ENCODE results near the gene APBA3.

Gene APBA3

GRCh38 chr19:3778899-3779723 is 17.6 kb upstream of the APBA3 start:
- 81 to 82% methylated on average over 44 of the region's 44 CpGs for WGBS, 2 experiments
- H3K4me3 ChIP-seq (ENCODE audit: insufficient read depth, low read depth, low read length) = no peak overlapping the region
- no peaks in the 10 kb centered on the region for H3K4me1 ChIP-seq (ENCODE audit: control insufficient read depth, insufficient read depth, low read length)
- H3K9me3 ChIP-seq (ENCODE audit: control insufficient read depth, low read length) = no peaks in the 10 kb centered on the region
- no peak overlapping the region for H3K27ac ChIP-seq (ENCODE audit: insufficient read depth, low read depth, low read length, poor library complexity, severe bottlenecking)
- no peaks in the 10 kb centered on the region for H3K36me3 ChIP-seq (ENCODE audit: control insufficient read depth, insufficient read depth, low read length)
- peaks cover 9% of the 10 kb centered on the region for H3K27me3 ChIP-seq (ENCODE audit: control insufficient read depth, insufficient read depth, low read length, poor library complexity, severe bottlenecking)

GRCh38 chr19:3778104-3778867 is 16.8 kb upstream of the APBA3 start:
- Histone ChIP-seq H3K4me1 (ENCODE audit: control insufficient read depth, insufficient read depth, low read length) (no peaks in the 10 kb centered on the region), H3K4me3 (ENCODE audit: insufficient read depth, low read depth, low read length) (no peak overlapping the region), H3K36me3 (ENCODE audit: control insufficient read depth, insufficient read depth, low read length) (no peaks in the 10 kb centered on the region), H3K27ac (ENCODE audit: insufficient read depth, low read depth, low read length, poor library complexity, severe bottlenecking) (no peak overlapping the region), H3K27me3 (ENCODE audit: control insufficient read depth, insufficient read depth, low read length, poor library complexity, severe bottlenecking) (peaks cover under 1% of the 10 kb centered on the region), H3K9me3 (ENCODE audit: control insufficient read depth, low read length) (no peaks in the 10 kb centered on the region)
- WGBS, 2 experiments = 92 to 93% methylated on average over 37 of the region's 37 CpGs

- H3K27me3 ChIP-seq (ENCODE audit: control insufficient read depth, insufficient read depth, low read length, poor library complexity, severe bottlenecking) = no peaks in the 10 kb centered on the region
- peaks cover 9% of the 10 kb centered on the region for H3K4me1 ChIP-seq (ENCODE audit: control insufficient read depth, insufficient read depth, low read length)
- no peaks in the 10 kb centered on the region for H3K36me3 ChIP-seq (ENCODE audit: control insufficient read depth, insufficient read depth, low read length)
- 91% methylated on average over 1 of the region's 1 CpG for WGBS, 2 experiments
- H3K4me3 ChIP-seq (ENCODE audit: insufficient read depth, low read depth, low read length) = no peak overlapping the region
- no peaks in the 10 kb centered on the region for H3K9me3 ChIP-seq (ENCODE audit: control insufficient read depth, low read length)
- no peak overlapping the region for H3K27ac ChIP-seq (ENCODE audit: insufficient read depth, low read depth, low read length, poor library complexity, severe bottlenecking)
Observed at GRCh38 chr19:3776479-3777040, 15.1 kb upstream of the APBA3 start.

- 96% methylated on average over 5 of the region's 5 CpGs for WGBS, 2 experiments
Observed at GRCh38 chr19:3775831-3776230, 14.3 kb upstream of the APBA3 start.

GRCh38 chr19:3775374-3775711 is 13.9 kb upstream of the APBA3 start:
- Histone ChIP-seq H3K4me3 (ENCODE audit: insufficient read depth, low read depth, low read length) (no peak overlapping the region), H3K36me3 (ENCODE audit: control insufficient read depth, insufficient read depth, low read length) (no peaks in the 10 kb centered on the region), H3K4me1 (ENCODE audit: control insufficient read depth, insufficient read depth, low read length) (peaks cover 15% of the 10 kb centered on the region), H3K27me3 (ENCODE audit: control insufficient read depth, insufficient read depth, low read length, poor library complexity, severe bottlenecking) (no peaks in the 10 kb centered on the region), H3K27ac (ENCODE audit: insufficient read depth, low read depth, low read length, poor library complexity, severe bottlenecking) (no peak overlapping the region), H3K9me3 (ENCODE audit: control insufficient read depth, low read length) (no peaks in the 10 kb centered on the region)
- 81 to 93% methylated on average over 2 of the region's 2 CpGs for WGBS, 2 experiments

More at GRCh38 chr19:3775831-3776230, 14.3 kb upstream of the APBA3 start:
- Histone ChIP-seq H3K27ac (ENCODE audit: insufficient read depth, low read depth, low read length, poor library complexity, severe bottlenecking) (no peak overlapping the region), H3K27me3 (ENCODE audit: control insufficient read depth, insufficient read depth, low read length, poor library complexity, severe bottlenecking) (no peaks in the 10 kb centered on the region), H3K4me3 (ENCODE audit: insufficient read depth, low read depth, low read length) (no peak overlapping the region), H3K4me1 (ENCODE audit: control insufficient read depth, insufficient read depth, low read length) (peaks cover 11% of the 10 kb centered on the region), H3K36me3 (ENCODE audit: control insufficient read depth, insufficient read depth, low read length) (no peaks in the 10 kb centered on the region), H3K9me3 (ENCODE audit: control insufficient read depth, low read length) (no peaks in the 10 kb centered on the region)

- WGBS, 2 experiments = 83 to 85% methylated on average over 25 of the region's 25 CpGs
- H3K27ac ChIP-seq (ENCODE audit: insufficient read depth, low read depth, low read length, poor library complexity, severe bottlenecking) = no peak overlapping the region
Observed at GRCh38 chr19:3774621-3775373, 13.3 kb upstream of the APBA3 start.

GRCh38 chr19:3773814-3774515 is 12.5 kb upstream of the APBA3 start:
- Histone ChIP-seq H3K9me3 (ENCODE audit: control insufficient read depth, low read length) (no peaks in the 10 kb centered on the region), H3K4me3 (ENCODE audit: insufficient read depth, low read depth, low read length) (no peak overlapping the region), H3K36me3 (ENCODE audit: control insufficient read depth, insufficient read depth, low read length) (no peaks in the 10 kb centered on the region), H3K27me3 (ENCODE audit: control insufficient read depth, insufficient read depth, low read length, poor library complexity, severe bottlenecking) (no peaks in the 10 kb centered on the region), H3K4me1 (ENCODE audit: control insufficient read depth, insufficient read depth, low read length) (peaks cover 15% of the 10 kb centered on the region), H3K27ac (ENCODE audit: insufficient read depth, low read depth, low read length, poor library complexity, severe bottlenecking) (no peak overlapping the region)
- 87% methylated on average over 12 of the region's 12 CpGs for WGBS, 2 experiments

More at GRCh38 chr19:3774621-3775373, 13.3 kb upstream of the APBA3 start:
- Histone ChIP-seq H3K9me3 (ENCODE audit: control insufficient read depth, low read length) (no peaks in the 10 kb centered on the region), H3K27me3 (ENCODE audit: control insufficient read depth, insufficient read depth, low read length, poor library complexity, severe bottlenecking) (no peaks in the 10 kb centered on the region), H3K36me3 (ENCODE audit: control insufficient read depth, insufficient read depth, low read length) (no peaks in the 10 kb centered on the region), H3K4me1 (ENCODE audit: control insufficient read depth, insufficient read depth, low read length) (peaks cover 15% of the 10 kb centered on the region), H3K4me3 (ENCODE audit: insufficient read depth, low read depth, low read length) (no peak overlapping the region)

GRCh38 chr19:3771906-3772455 is 10.5 kb upstream of the APBA3 start, which contains the start of gene RAX2:
RAX2 (minus strand) TSS chr19:3772228; CDS start chr19:3771742, 486 bp downstream.
- H3K27ac ChIP-seq (ENCODE audit: insufficient read depth, low read depth, low read length, poor library complexity, severe bottlenecking) = no peak within 1 kb of the TSS
- no peak within 1 kb of the TSS for H3K4me3 ChIP-seq (ENCODE audit: insufficient read depth, low read depth, low read length)
- no peaks in the 10 kb centered on the region for H3K27me3 ChIP-seq (ENCODE audit: control insufficient read depth, insufficient read depth, low read length, poor library complexity, severe bottlenecking)
- H3K4me1 ChIP-seq (ENCODE audit: control insufficient read depth, insufficient read depth, low read length) = peaks cover 15% of the 10 kb centered on the region
- no peaks in the 10 kb centered on the region for H3K9me3 ChIP-seq (ENCODE audit: control insufficient read depth, low read length)
- 64 to 66% methylated on average over 23 of the region's 23 CpGs for WGBS, 2 experiments
- no peaks in the 10 kb centered on the region for H3K36me3 ChIP-seq (ENCODE audit: control insufficient read depth, insufficient read depth, low read length)

All from ectodermal cell (in vitro differentiated cells).